ENCODE results near the gene BAZ1A. TPM values are rescaled to one million over a fixed set of nuclear protein-coding genes. Genes with fewer than 3 reads are reported as not detected.

Gene BAZ1A
- total and polyA plus RNA-seq, 4 experiments from 2014 or later: 5.6 to 56.4 (median 35.3) TPM

GRCh38 chr14:34732802-34733201 is 142.4 kb downstream of the BAZ1A start:
- CTCF ChIA-PET (ENCODE audit: partially characterized antibody): interaction anchor here (1.0 to 4.6 kb wide), 3 partner anchors 8 to 70 kb away, joined by 3 to 24 read pairs (median 6); no protein-coding TSS in a partner anchor
- no peaks in the 10 kb centered on the region for H3K4me1 ChIP-seq (ENCODE audit: insufficient read depth, low read length)
- no peaks in the 10 kb centered on the region for H3K9me3 Mint-ChIP-seq

DNA sequence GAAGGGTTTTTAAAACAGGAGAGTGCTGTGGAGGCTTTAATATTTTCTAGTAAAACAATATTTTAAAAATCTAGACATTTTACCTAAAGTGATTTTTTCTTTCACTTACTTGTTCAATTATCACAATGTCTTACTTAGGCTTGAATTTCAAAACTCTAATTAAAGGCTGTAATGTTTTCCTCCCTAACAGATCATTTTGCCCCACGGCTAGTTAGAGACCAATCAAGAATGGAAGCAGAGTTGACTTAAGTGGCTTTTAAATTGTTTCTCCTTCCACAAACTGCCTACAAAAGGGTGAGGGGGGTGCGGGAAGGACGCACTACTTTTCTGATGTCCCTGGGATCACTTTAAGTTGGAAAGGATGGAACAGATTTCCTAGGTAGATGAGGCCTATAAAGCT is 151.3 kb downstream of the BAZ1A start:
- POLR2A ChIA-PET (ENCODE audit: partially characterized antibody): no interaction called here
- intact Hi-C loops (cut with micrococcal nuclease): loop anchor here (1.0 kb wide), 2 partner anchors 52 to 393 kb away; no protein-coding TSS in a partner anchor

More at GRCh38 chr14:34732802-34733201, 142.4 kb downstream of the BAZ1A start:
- H3K4me1 Mint-ChIP-seq: no peaks in the 10 kb centered on the region
- POLR2A ChIA-PET (ENCODE audit: partially characterized antibody): no interaction called here
- DNase-seq: no peak
- H3K27ac Mint-ChIP-seq: no peak overlapping the region
- Histone ChIP-seq H3K27me3 (ENCODE audit: insufficient read depth, low read length) (no peaks in the 10 kb centered on the region), H3K27ac (ENCODE audit: low read depth, low read length) (no peak overlapping the region), H3K36me3 (ENCODE audit: insufficient read depth, low read length) (no peaks in the 10 kb centered on the region), H3K9me3 (ENCODE audit: control insufficient read depth in 1 of 2, low read length in 2 of 2) (no peaks in the 10 kb centered on the region), H3K4me3 (ENCODE audit: low read length in 2 of 2) (no peak overlapping the region)
- H3K36me3 Mint-ChIP-seq: no peaks in the 10 kb centered on the region
- intact Hi-C loops (cut with micrococcal nuclease): no loop called here
- peaks cover 2 to 4% of the 10 kb centered on the region in 2 donors for H3K27me3 Mint-ChIP-seq
- no peak overlapping the region for H3K4me3 Mint-ChIP-seq

GRCh38 chr14:34722723-34723545 is 152.2 kb downstream of the BAZ1A start:
- ChIA-PET POLR2A (ENCODE audit: partially characterized antibody) (interaction anchor here (0.8 to 1.2 kb wide), 6 partner anchors 9 to 53 kb away, joined by 3 to 5 read pairs (median 4); partner anchors contain the start of gene CFL2), CTCF (ENCODE audit: partially characterized antibody) (interaction anchor here (0.7 to 7.1 kb wide), 35 partner anchors 7 to 693 kb away, joined by 3 to 139 read pairs (median 4); partner anchors contain the start of genes CFL2 and SNX6)
- peaks cover 0 to 7% (median 3%) of the 10 kb centered on the region in 4 donors for H3K4me1 Mint-ChIP-seq
- Histone ChIP-seq H3K9me3 (ENCODE audit: control insufficient read depth in 1 of 2, low read length in 2 of 2) (no peaks in the 10 kb centered on the region), H3K4me1 (ENCODE audit: insufficient read depth, low read length) (no peaks in the 10 kb centered on the region), H3K27me3 (ENCODE audit: insufficient read depth, low read length) (no peaks in the 10 kb centered on the region), H3K36me3 (ENCODE audit: insufficient read depth, low read length) (no peaks in the 10 kb centered on the region), H3K4me3 (ENCODE audit: low read length in 2 of 2) (no peak overlapping the region), H3K27ac (ENCODE audit: low read depth, low read length) (no peak overlapping the region)
- H3K36me3 Mint-ChIP-seq: no peaks in the 10 kb centered on the region
- intact Hi-C loops (cut with micrococcal nuclease): loop anchor here (1.0 kb wide), 2 partner anchors 51 to 392 kb away; no protein-coding TSS in a partner anchor
- H3K27ac Mint-ChIP-seq: no peak overlapping the region
- no peaks in the 10 kb centered on the region for H3K27me3 Mint-ChIP-seq
- no peaks in the 10 kb centered on the region for H3K9me3 Mint-ChIP-seq
- H3K4me3 Mint-ChIP-seq: no peak overlapping the region
- peak in 4 of 5 donors; percentile 19 to 45 (median 36) for DNase-seq

More for the DNA sequence above, 151.3 kb downstream of the BAZ1A start:
- H3K36me3 ChIP-seq (ENCODE audit: insufficient read depth, low read length): no peaks in the 10 kb centered on the region
- H3K27me3 ChIP-seq (ENCODE audit: insufficient read depth, low read length): no peaks in the 10 kb centered on the region
- H3K27ac ChIP-seq (ENCODE audit: low read depth, low read length): no peak overlapping the region
- Mint-ChIP-seq H3K4me3 (no peak overlapping the region), H3K4me1 (peaks cover 0 to 7% (median 3%) of the 10 kb centered on the region in 4 donors), H3K27ac (no peak overlapping the region), H3K27me3 (no peaks in the 10 kb centered on the region), H3K36me3 (no peaks in the 10 kb centered on the region), H3K9me3 (no peaks in the 10 kb centered on the region)
- CTCF ChIA-PET (ENCODE audit: partially characterized antibody): interaction anchor here (1.4 to 7.1 kb wide), 7 partner anchors 8 to 62 kb away, joined by 4 to 139 read pairs (median 12); partner anchors contain the start of gene CFL2
- no peaks in the 10 kb centered on the region for H3K4me1 ChIP-seq (ENCODE audit: insufficient read depth, low read length)
- no peaks in the 10 kb centered on the region for H3K9me3 ChIP-seq (ENCODE audit: control insufficient read depth in 1 of 2, low read length in 2 of 2)
- no peak for DNase-seq
- no peak overlapping the region for H3K4me3 ChIP-seq (ENCODE audit: low read length in 2 of 2)

- Mint-ChIP-seq H3K4me1 (peaks cover 0 to 7% (median 3%) of the 10 kb centered on the region in 4 donors), H3K4me3 (no peak overlapping the region), H3K9me3 (no peaks in the 10 kb centered on the region), H3K27ac (peak overlapping the region in 1 of 7 donors; percentile 70), H3K27me3 (no peaks in the 10 kb centered on the region), H3K36me3 (no peaks in the 10 kb centered on the region)
- intact Hi-C loops (cut with micrococcal nuclease): no loop called here
- no peak overlapping the region for H3K4me3 ChIP-seq (ENCODE audit: low read length in 2 of 2)
- H3K27me3 ChIP-seq (ENCODE audit: insufficient read depth, low read length): no peaks in the 10 kb centered on the region
- CTCF ChIA-PET (ENCODE audit: partially characterized antibody): interaction anchor here (4.3 kb wide), 1 partner anchor 49 kb away, joined by 27 read pairs; no protein-coding TSS in a partner anchor
- no peak for DNase-seq
- H3K4me1 ChIP-seq (ENCODE audit: insufficient read depth, low read length): no peaks in the 10 kb centered on the region
- no peak overlapping the region for H3K27ac ChIP-seq (ENCODE audit: low read depth, low read length)
- no peaks in the 10 kb centered on the region for H3K9me3 ChIP-seq (ENCODE audit: control insufficient read depth in 1 of 2, low read length in 2 of 2)
- no peaks in the 10 kb centered on the region for H3K36me3 ChIP-seq (ENCODE audit: insufficient read depth, low read length)
- POLR2A ChIA-PET (ENCODE audit: partially characterized antibody): no interaction called here
These were observed 154.0 kb downstream of the BAZ1A start for GRCh38 chr14:34721129-34721528.

GRCh38 chr14:34718750-34719304 is 156.3 kb downstream of the BAZ1A start:
- no peak overlapping the region for H3K4me3 Mint-ChIP-seq
- DNase-seq: no peak

GRCh38 chr14:34715127-34715863 is 159.9 kb downstream of the BAZ1A start:
- Histone ChIP-seq H3K4me1 (ENCODE audit: insufficient read depth, low read length) (peaks cover 28% of the 10 kb centered on the region), H3K36me3 (ENCODE audit: insufficient read depth, low read length) (no peaks in the 10 kb centered on the region), H3K27me3 (ENCODE audit: insufficient read depth, low read length) (no peaks in the 10 kb centered on the region), H3K27ac (ENCODE audit: low read depth, low read length) (peak overlapping the region; percentile 83), H3K9me3 (ENCODE audit: control insufficient read depth in 1 of 2, low read length in 2 of 2) (no peaks in the 10 kb centered on the region), H3K4me3 (ENCODE audit: low read length in 2 of 2) (peak overlapping the region in 1 of 2 donors; percentile 65)
- intact Hi-C loops (cut with micrococcal nuclease): loop anchor here (2.0 kb wide), 1 partner anchor 84 kb away; the partner anchor contains the start of gene SNX6
- Mint-ChIP-seq H3K36me3 (peaks cover 0 to 13% of the 10 kb centered on the region in 2 donors), H3K27me3 (no peaks in the 10 kb centered on the region), H3K4me1 (peaks cover 15 to 27% (median 19%) of the 10 kb centered on the region in 4 donors), H3K9me3 (no peaks in the 10 kb centered on the region), H3K4me3 (peak overlapping the region; percentile 75 to 91 (median 85)), H3K27ac (peak overlapping the region; percentile 23 to 95 (median 91))
- ChIA-PET CTCF (ENCODE audit: partially characterized antibody) (interaction anchor here (1.0 to 2.2 kb wide), 4 partner anchors 8 to 383 kb away, joined by 3 to 12 read pairs (median 7); no protein-coding TSS in a partner anchor), POLR2A (ENCODE audit: partially characterized antibody) (interaction anchor here (0.6 to 3.1 kb wide), 9 partner anchors 8 to 689 kb away, joined by 3 to 14 read pairs (median 4); partner anchors contain the start of genes BAZ1A, FAM177A1 and SNX6)
- DNase-seq: peak in 1 of 5 donors; percentile 17

More at GRCh38 chr14:34718750-34719304, 156.3 kb downstream of the BAZ1A start:
- no peaks in the 10 kb centered on the region for H3K36me3 ChIP-seq (ENCODE audit: insufficient read depth, low read length)
- H3K4me3 ChIP-seq (ENCODE audit: low read length in 2 of 2): no peak overlapping the region
- Mint-ChIP-seq H3K36me3 (peaks cover 0 to 3% of the 10 kb centered on the region in 2 donors), H3K27ac (no peak overlapping the region), H3K27me3 (no peaks in the 10 kb centered on the region), H3K9me3 (no peaks in the 10 kb centered on the region), H3K4me1 (peaks cover 5 to 16% (median 11%) of the 10 kb centered on the region in 4 donors)
- H3K9me3 ChIP-seq (ENCODE audit: control insufficient read depth in 1 of 2, low read length in 2 of 2): no peaks in the 10 kb centered on the region
- ChIA-PET POLR2A (ENCODE audit: partially characterized antibody) (interaction anchor here (1.3 kb wide), 1 partner anchor 698 kb away, joined by 3 read pairs; no protein-coding TSS in a partner anchor), CTCF (ENCODE audit: partially characterized antibody) (interaction anchor here (0.5 to 4.3 kb wide), 2 partner anchors 16 to 47 kb away, joined by 4 to 27 read pairs; no protein-coding TSS in a partner anchor)
- H3K4me1 ChIP-seq (ENCODE audit: insufficient read depth, low read length): peaks cover 11% of the 10 kb centered on the region
- intact Hi-C loops (cut with micrococcal nuclease): no loop called here
- no peak overlapping the region for H3K27ac ChIP-seq (ENCODE audit: low read depth, low read length)
- H3K27me3 ChIP-seq (ENCODE audit: insufficient read depth, low read length): no peaks in the 10 kb centered on the region

All from CD4-positive, alpha-beta memory T cell (primary cell).